Suprapubic skin (tissue), 4 donors: ENCODE measurements around the gene TXNDC2.

Experiments used
- POLR2A ChIP-seq, 2 donors: fragments of 450-650 bp; IDR thresholded peaks; one replicate each; pipeline ENCODE4 v1.6.1; 2017; ENCODE audit warnings: antibody characterized with exemption in 2 of 2, mild to moderate bottlenecking in 2 of 2, moderate library complexity in 2 of 2
- POLR2AphosphoS5 ChIP-seq, 3 donors: sonication (generic); formaldehyde crosslinking; IDR thresholded peaks; one replicate each; pipeline ENCODE4 v1.6.1; 2017; ENCODE audit warnings: antibody characterized with exemption in 3 of 3
- TF ChIP-seq, protein P1 (sequence below), 2 donors: fragments of 200-600 bp in 1 of 2; fragments of 450-650 bp in 1 of 2; sonication (generic) in 1 of 2; IDR thresholded peaks; one replicate each; pipeline ENCODE4 v1.5.1; 2016 to 2019; ENCODE audit warnings: antibody characterized with exemption in 2 of 2, mild to moderate bottlenecking in 1 of 2, moderate library complexity in 1 of 2

DNA sequence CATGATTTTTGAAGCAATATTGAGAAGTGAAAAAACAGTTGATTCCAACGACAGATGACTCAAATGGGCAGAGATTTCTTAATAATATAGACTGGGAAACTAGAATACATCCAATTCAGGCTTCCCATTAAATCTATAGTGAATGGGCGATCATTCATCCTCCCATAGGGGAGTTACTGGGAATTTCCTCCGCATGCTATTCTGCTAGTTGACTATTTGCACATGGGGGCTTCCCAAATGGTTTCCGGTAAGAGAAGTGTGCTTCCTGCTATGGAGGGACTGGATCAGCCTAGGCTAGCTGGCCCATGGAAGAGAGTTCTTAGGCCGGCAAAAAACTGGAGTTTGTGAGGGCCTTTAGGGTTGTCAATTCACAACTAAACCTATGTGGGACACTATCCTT is 25.5 kb downstream of the TXNDC2 start:
- TF ChIP-seq POLR2AphosphoS5 (IDR thresholded peaks at IDR 0.05) (no peak), POLR2A (IDR thresholded peaks at IDR 0.05) (no peak)
- TF ChIP-seq, protein P1, sequence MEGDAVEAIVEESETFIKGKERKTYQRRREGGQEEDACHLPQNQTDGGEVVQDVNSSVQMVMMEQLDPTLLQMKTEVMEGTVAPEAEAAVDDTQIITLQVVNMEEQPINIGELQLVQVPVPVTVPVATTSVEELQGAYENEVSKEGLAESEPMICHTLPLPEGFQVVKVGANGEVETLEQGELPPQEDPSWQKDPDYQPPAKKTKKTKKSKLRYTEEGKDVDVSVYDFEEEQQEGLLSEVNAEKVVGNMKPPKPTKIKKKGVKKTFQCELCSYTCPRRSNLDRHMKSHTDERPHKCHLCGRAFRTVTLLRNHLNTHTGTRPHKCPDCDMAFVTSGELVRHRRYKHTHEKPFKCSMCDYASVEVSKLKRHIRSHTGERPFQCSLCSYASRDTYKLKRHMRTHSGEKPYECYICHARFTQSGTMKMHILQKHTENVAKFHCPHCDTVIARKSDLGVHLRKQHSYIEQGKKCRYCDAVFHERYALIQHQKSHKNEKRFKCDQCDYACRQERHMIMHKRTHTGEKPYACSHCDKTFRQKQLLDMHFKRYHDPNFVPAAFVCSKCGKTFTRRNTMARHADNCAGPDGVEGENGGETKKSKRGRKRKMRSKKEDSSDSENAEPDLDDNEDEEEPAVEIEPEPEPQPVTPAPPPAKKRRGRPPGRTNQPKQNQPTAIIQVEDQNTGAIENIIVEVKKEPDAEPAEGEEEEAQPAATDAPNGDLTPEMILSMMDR (IDR thresholded peaks at IDR 0.05) = no peak
